ENCODE data around the gene PRR23E. TPM values are rescaled to one million over a fixed set of nuclear protein-coding genes. Genes with fewer than 3 reads are reported as not detected.

The PRR23E gene
- total RNA-seq, 6 experiments from 2014 or later = not detected

GRCh38 chr3:127185962-127186674 lies 6.8 kb upstream of the PRR23E start:
- Mint-ChIP-seq H3K4me1 (ENCODE audit: low read depth) (no peaks in the 10 kb centered on the region), H3K4me3 (no peak overlapping the region)

DNA sequence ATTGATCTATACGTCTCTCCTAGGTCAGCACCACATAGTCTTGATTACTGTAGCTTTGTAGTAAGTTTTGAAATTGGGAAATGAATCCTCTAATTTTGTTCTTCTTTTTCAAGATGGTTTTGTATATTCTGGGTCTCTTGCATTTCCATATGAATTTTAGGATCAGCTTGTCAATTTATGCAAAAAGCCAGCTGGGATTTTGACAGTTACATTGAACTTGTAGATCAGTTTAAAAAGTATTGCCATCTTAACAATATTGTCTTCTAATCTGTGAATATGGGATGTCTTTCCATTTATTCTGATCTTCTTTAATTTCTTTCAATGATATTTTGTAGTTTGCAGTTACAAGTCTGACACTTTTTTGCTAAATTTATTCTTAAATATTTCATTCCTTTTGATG lies 5.6 kb upstream of the PRR23E start:
- Mint-ChIP-seq H3K4me1 (ENCODE audit: low read depth) (no peaks in the 10 kb centered on the region), H3K27me3 (ENCODE audit: insufficient read depth) (peaks cover 18% of the 10 kb centered on the region; the same call in 1 of the 2 replicates), H3K36me3 (ENCODE audit: low read depth) (no peaks in the 10 kb centered on the region), H3K9me3 (peaks cover 7% of the 10 kb centered on the region), H3K27ac (no peak overlapping the region), H3K4me3 (no peak overlapping the region)
- no peak for DNase-seq
- TF ChIP-seq, protein P1, sequence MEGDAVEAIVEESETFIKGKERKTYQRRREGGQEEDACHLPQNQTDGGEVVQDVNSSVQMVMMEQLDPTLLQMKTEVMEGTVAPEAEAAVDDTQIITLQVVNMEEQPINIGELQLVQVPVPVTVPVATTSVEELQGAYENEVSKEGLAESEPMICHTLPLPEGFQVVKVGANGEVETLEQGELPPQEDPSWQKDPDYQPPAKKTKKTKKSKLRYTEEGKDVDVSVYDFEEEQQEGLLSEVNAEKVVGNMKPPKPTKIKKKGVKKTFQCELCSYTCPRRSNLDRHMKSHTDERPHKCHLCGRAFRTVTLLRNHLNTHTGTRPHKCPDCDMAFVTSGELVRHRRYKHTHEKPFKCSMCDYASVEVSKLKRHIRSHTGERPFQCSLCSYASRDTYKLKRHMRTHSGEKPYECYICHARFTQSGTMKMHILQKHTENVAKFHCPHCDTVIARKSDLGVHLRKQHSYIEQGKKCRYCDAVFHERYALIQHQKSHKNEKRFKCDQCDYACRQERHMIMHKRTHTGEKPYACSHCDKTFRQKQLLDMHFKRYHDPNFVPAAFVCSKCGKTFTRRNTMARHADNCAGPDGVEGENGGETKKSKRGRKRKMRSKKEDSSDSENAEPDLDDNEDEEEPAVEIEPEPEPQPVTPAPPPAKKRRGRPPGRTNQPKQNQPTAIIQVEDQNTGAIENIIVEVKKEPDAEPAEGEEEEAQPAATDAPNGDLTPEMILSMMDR (IDR thresholded peaks at IDR 0.05) = no peak

More at GRCh38 chr3:127185962-127186674, 6.8 kb upstream of the PRR23E start:
- peaks cover 19% of the 10 kb centered on the region; the same call in 1 of the 2 replicates for H3K27me3 Mint-ChIP-seq (ENCODE audit: insufficient read depth)
- H3K36me3 Mint-ChIP-seq (ENCODE audit: low read depth) = no peaks in the 10 kb centered on the region
- TF ChIP-seq, protein P1 (IDR thresholded peaks at IDR 0.05) = no peak
- no peak for DNase-seq
- H3K9me3 Mint-ChIP-seq = no peaks in the 10 kb centered on the region; the same call in 1 of the 2 replicates
- no peak overlapping the region for H3K27ac Mint-ChIP-seq

GRCh38 chr3:127193341-127193740 lies 410 bp downstream of the PRR23E start:
- Mint-ChIP-seq H3K4me1 (ENCODE audit: low read depth) (no peaks in the 10 kb centered on the region), H3K4me3 (no peak overlapping the region), H3K27ac (no peak overlapping the region), H3K36me3 (ENCODE audit: low read depth) (no peaks in the 10 kb centered on the region), H3K9me3 (peaks cover 15% of the 10 kb centered on the region), H3K27me3 (ENCODE audit: insufficient read depth) (peaks cover 35% of the 10 kb centered on the region)
- DNase-seq = no peak
- TF ChIP-seq, protein P1 (IDR thresholded peaks at IDR 0.05) = no peak

DNA sequence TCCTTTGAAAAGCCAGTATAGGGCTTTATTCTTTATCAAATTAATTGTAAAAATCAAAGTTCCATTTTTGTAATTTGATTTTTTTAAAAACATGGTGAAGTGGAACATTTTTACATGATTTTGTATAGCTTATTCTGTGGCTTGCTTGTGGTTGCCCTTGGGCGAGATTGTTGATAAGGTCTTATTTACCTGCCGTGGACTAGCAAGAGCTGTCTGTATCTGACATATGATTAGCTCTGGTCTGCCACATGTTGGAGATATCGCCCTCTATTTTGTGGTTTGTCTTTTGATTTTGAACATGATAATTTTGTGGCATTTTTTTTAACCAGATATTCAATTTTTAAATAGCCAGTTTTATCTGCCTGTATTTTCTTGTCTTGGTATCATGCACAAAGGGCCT lies 844 bp downstream of the PRR23E start:
- H3K4me1 Mint-ChIP-seq (ENCODE audit: low read depth) = no peaks in the 10 kb centered on the region
- no peak for DNase-seq
- no peaks in the 10 kb centered on the region for H3K36me3 Mint-ChIP-seq (ENCODE audit: low read depth)
- no peak overlapping the region for H3K27ac Mint-ChIP-seq
- peaks cover 36% of the 10 kb centered on the region for H3K27me3 Mint-ChIP-seq (ENCODE audit: insufficient read depth)
- H3K9me3 Mint-ChIP-seq = peaks cover 15% of the 10 kb centered on the region
- no peak overlapping the region for H3K4me3 Mint-ChIP-seq
- TF ChIP-seq, protein P1 (IDR thresholded peaks at IDR 0.05) = no peak

- H3K9me3 Mint-ChIP-seq = peaks cover 15% of the 10 kb centered on the region
- TF ChIP-seq, protein P1 (IDR thresholded peaks at IDR 0.05) = no peak
- H3K27me3 Mint-ChIP-seq (ENCODE audit: insufficient read depth) = peaks cover 34% of the 10 kb centered on the region
- DNase-seq = no peak
- H3K36me3 Mint-ChIP-seq (ENCODE audit: low read depth) = no peaks in the 10 kb centered on the region
- H3K4me3 Mint-ChIP-seq = no peak overlapping the region
- H3K4me1 Mint-ChIP-seq (ENCODE audit: low read depth) = no peaks in the 10 kb centered on the region
- H3K27ac Mint-ChIP-seq = no peak overlapping the region
These were observed 1.8 kb downstream of the PRR23E start for GRCh38 chr3:127194601-127195187.

Measured in HFFc6 (cell line).